CD4-positive, alpha-beta T cell treated with Interleukin-1 beta for 1 hour (primary cell): ENCODE results near the gene TOX2.
A peak's percentile ranks its signal among the peaks of the same experiment; 100 is the strongest.

Experiments
- DNase-seq, 2 donors: peaks; one replicate each; pipeline ENCODE4 v3.0.0-alpha.2; 2020 to 2022

TOX2 gene

DNA sequence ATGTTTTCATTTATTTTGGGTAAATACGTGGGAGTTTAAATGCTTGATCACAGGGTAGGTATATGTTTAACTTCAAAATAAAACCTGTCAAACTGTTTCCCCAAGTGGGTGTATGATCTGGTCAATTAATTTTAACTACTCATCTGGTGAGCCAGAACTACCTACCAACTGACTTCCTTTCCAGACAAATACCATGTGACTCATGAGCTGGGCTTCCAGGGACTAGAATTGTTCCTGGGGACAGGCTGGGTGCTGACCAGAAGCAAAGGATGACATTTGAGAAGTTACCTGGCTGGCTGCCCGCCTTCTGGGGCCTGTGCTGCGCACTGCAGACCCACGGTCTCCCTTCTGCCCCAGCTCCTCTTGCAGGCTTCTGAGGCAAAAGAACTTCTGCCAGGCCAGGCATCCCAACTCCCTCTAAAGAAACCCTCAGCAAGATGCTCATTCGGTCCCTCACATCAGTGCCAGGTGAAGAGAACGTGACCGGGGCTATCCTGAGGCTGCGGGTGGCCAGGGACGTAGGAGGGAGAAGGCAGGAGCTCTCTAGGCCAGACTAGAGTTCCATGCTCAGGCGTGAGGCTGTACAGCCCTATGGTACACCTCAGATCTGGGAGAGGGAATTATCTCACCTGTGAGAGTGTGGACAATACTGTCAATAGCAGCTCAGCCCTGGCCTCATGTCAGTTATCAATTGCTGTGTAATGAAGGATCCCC lies 168.7 kb downstream of the TOX2 start:
- DNase-seq = no peak

DNA sequence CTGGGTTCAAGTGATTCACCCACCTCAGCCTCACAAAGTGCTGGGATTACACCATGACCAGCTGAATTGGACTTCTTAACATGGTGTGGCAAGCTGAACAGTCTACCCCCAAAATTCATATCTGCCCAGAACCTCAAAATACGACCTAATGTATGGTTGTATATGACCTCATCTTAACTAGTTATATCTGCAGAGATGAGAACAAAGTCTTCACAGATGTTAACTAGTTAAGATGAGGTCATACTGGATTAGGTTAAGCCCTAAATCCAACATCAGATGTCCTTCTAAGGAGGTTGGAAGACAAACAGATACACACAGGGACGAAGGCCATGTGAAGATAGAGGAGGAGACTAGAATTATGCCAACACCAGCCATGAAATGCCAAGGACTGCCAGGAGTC lies 169.8 kb downstream of the TOX2 start:
- no peak for DNase-seq

DNA sequence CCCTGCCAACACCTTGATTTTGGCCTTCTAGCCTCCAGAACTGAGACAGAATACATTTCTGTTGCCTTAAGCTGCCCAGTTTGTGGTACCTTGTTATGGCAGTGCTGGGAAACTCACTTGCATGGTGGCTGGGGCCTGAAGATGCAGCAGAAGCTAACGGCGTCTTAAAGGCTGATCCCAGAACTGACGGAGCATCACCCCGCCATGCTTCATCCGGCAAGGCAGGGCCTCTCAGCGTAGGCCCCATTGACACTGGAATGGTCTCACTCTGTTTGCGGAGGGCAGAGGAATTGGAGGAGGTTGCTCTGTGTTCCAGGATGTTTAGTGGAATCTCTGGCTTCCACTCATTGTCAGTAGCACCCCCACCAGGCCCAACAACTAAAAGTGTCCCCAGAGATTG lies 170.2 kb downstream of the TOX2 start:
- no peak for DNase-seq

DNA sequence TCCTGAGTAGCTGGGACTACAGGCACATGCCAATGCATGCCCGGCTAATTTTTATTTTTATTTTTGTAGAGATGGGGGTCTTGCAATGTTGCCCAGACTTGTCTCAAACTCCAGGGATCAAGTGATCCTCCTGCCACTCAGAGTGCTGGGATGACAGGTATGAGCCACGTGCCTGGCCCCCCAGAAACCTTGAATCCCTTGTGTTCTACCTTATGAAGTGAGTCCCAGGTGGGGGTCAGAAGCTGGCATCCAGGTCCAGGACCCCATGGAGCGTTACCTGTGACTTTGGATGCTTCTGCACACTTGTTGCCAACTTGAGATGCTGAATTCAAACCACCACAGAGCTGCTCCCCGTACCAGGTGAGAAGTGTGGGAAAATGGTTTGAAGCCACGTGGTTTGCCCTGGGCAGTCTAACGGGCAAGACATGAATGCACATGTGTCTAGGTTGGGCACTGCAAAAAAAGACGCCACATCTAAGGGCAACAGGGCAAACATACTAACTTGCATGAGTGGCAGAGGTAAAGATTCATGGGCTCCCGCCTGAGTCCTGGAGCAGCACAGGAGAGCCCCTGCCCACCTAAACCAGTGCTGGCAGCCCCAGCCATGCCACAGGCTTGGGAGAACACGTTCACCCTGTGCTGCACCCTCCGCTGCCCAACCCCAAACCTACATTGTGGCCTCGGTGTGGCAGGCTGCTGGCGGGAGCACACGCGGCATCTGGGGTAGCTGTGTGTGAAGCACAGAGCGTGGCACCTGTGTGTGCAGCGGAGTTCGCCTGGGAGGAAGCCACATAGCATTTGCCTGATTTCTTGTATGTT lies 171.2 kb downstream of the TOX2 start:
- DNase-seq = no peak

DNA sequence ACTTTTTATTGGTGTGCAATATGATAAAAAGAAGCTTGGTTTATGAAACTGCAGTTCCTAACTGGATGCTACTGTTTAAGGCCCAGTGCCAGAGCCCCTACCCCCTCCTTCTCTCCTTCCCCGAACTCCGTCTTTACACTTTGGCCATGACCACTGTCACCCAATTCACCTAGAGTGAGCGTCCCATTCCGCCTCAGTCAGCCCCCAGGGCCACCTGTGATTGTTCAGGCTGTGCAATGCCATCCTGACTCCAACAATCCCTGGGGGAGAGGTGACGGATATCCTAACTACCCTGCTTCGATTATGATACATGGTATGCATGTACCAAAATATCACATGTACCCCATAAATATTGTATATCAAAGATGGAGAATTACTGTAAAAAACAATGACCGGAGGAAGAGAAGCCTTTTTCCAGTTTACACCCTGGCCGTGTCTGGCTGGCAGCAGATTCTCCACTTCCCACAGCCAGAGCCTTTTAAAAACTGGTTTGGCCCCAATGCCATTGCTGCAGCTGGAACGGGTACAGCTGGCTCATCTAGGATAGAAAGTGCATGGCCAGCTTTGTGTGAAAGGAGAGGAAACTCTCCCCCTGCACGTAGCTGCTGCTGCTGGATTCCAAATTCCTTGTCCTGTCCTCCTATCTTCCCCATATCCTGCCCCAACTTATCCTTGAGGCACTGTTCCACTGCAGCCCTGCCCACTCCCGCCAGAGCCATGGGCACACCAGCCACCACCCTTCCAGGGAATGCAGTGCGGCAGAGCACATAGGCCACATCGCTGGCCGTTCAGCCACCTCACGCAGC lies 172.6 kb downstream of the TOX2 start:
- no peak for DNase-seq

DNA sequence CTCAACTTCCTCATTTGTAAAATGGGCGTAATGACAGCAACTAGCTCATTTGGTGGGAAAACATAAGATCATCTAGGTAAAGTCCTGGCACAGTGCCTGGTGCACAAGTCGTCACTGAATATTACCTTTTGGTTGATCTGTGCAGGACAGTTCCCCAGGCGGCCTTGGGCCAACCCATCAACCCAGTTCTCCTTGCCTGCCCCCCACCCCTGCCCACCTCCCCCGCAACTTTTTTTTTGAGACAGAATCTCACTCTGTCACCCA lies 173.1 kb downstream of the TOX2 start:
- no peak for DNase-seq

DNA sequence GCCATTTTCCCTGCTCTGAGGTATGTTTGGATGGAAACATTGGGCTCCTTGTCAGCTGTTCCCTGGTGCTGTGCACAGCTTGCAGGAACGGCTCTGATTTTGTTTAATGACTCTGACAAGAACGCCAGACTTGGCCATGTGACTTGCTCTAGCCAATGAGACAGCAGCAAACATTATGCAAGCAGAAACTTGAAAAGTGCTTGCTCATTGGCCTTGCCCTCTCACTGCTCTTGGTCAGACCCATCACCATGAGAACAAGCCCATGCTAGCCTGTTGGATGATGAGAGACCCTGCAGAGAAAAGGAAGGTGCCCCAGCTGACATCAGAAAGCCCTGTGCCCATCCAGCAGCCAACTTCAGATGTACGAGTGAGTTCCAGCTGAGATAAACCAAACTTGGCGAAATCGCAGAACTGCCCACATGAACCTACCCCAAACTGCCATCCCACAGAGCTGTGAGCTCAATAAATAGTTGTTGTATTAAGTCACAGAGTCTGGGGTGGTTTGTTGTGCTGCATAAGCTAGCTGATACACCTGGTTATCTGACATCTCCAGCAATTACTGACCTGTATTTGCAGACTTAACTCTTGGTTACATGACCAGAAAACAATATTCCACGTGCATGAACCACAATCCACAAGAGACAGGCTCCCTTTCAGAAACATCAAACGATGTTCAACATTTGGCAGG lies 175.5 kb downstream of the TOX2 start:
- peak; percentile 18 to 44 for DNase-seq

DNA sequence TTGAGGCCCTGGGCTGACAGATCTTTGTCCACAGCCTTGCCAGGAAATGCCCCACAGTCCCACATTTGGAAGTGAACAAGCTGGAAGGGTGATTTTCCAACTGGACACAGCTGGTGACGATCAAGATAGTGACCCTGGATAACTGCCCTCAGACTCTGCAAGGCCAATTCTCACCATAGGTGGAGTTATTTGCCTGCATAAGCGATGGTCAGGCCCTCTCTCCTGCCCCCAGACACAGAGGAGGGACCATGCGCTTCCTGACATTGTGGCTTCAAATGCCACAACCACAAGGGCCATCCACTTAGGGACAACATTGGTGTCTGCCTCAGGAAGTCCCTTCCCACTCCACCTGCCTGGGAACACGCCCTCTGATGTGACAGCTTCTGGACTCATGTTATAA lies 176.4 kb downstream of the TOX2 start:
- no peak for DNase-seq

DNA sequence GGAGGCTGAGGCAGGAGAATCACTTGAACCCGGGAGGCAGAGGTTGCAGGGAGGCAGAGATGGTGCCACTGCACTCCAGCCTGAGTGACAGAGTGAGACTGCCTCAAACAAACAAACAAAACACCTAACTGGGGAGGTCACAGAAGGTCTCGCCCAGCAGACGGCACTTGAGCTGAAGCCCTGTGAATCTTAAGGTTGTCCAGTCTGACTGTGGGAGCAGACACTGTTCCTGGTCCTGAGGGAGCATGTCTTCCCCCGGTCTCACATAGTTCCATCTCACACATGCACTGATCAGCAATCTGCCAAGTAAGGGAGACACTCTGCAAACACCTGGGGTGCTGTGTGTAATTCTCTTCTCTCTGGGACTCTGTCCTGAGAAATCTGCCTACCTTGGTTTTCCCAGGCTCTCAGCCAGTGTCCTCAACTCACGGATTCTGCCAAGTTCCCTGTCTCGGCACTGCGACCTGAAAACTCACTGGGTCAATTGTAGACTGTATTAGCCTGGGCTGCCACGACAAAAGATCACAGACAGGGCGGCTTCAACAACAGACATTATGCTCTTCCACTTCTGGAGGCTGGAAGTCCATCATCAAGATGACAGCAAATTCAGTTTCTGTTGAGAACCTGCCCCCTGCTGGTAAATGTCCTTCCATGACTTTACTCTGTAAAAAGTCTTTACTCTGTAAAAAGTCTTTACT lies 178.0 kb downstream of the TOX2 start:
- DNase-seq = peak in 1 of 2 donors; percentile 25

DNA sequence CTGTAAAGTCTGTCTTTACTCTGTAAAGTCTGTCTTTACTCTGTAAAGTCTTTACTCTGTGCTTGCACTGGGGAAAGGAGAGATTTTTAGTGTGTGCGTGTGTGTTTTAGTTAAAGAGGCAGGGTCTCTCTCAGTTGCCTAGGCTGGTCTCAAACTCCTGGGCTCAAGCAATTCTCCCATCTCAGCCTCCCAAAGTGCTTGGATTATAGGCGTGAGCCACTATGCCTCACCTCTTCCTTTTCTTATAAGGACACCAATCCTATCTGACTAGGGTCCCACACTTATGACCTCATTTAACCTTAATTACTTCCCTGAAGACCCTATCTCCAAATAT lies 178.6 kb downstream of the TOX2 start:
- no peak for DNase-seq

DNA sequence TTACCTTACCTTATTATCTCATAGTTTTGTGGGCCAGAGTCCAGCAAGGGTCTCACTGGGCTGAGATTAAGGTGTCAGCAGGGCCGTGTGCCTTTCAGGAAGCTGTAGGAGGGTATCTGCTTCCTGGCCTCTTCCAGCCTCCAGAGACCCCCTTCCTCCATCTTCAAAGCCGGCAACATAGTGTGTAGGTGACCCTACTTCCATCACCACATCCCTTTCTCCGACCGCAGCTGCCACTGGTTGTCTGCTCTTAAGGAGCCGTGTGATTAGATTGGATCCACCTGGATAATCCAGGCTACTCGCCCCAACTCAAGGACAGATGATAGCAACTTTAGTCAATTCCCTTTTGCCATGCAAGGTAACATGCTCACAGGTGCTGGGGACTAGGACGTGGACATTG lies 181.2 kb downstream of the TOX2 start:
- no peak for DNase-seq

DNA sequence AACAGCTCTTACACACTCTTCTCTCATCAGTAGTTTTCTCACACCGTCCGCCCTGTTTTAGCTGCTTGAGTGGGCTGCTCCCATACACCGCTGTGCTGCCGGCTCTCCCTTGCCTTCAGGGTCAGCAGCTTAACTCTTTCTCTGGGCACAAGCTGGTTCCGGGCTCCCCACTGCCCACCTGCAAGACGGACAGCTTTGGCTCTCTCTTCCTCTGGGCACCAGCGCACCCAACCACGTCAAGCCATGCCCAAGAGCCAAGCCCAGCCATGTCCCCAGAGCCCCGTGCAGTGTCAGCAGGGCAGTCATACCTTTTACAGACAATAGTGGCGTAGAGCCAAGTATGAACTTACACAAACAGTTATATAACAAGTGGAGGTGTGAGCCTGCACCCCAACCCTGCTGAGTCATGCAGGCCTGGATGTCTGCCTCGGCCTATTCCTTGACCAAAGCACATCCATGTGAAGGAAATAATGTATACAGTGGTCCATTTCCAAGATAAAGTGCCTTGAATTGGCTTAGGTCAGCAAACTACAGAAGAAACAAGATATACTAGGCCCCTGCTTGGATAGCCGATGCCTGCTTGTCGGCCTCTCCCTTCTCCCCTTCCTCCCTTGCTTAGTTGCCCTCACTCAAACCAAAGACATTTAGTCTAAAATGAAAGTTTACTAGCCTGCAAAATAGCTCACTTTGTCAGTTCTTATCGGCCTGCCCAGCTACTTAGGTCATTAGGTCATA lies 183.0 kb downstream of the TOX2 start:
- DNase-seq = no peak

DNA sequence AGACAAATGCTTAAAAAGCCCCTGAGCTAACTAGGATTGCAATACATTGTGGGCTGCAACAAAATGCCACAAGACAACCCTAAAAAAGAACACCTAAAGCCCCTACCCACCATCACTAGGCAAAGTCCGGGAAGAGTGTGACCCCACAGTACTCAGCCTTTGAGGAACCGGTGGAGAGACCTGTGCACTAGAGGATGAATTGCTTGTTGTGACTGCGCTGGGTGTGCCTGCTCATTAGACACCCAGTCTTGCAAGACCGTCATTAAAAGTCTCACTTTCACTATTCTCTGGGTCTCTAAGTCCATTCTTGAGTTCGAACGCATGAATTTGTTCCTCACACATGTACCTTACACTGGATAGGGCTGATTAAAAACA lies 183.6 kb downstream of the TOX2 start:
- no peak for DNase-seq

DNA sequence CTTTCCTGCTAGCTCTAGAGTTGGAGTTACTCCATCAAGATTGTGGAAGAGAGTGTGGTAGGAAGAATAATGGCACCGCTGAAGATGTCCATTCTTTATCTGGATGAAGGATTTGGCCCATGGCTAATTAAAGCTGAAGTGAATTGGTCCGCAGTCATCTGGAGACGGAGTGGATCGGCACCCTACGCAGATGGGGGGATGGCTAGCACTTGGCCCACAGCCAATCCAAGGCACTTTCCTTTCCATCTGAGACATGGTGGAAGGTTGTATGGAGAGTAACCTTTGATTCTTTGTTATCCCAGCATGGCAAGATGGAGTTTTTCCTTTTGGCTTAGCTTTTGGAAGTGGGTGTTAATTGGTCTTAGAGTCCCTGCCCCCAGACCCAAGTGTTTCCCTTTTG lies 184.0 kb downstream of the TOX2 start:
- no peak for DNase-seq

DNA sequence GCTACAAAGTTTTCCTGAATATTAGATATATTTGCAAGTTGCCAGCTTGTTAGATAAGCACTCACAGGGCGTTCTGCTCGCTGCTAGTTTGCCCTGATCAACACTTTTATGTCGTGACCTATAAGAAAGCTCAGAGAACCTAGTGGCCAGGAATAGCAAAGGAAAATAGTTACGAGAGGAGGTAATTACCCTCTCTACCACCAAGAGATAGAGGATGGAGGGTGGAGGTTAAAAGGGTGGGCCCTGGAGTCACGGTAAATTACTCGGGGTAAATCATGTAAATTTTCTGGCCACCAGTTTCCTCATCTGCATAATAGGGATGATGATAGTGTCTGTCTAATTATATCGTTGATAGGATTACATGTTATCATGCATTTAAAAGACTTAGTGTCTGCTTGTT lies 185.2 kb downstream of the TOX2 start:
- no peak for DNase-seq

DNA sequence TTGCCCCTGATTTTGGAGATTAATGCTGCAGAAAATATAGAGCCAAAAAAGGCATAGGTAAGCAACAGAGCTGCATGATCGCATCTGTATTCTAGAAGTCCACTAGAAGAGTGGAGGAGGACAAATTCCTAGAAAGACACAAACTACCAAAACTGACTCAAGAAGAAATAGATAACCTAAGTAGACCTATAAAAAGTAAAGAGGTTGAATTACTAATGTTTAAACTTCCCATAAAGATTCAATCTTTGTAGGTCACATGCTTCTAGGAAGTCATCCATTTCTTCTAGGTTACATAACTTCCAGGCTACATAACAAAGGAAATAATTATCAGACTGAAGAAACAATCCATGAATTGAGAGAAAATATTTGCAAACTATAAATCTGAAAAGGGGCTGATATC lies 187.9 kb downstream of the TOX2 start:
- DNase-seq = no peak

DNA sequence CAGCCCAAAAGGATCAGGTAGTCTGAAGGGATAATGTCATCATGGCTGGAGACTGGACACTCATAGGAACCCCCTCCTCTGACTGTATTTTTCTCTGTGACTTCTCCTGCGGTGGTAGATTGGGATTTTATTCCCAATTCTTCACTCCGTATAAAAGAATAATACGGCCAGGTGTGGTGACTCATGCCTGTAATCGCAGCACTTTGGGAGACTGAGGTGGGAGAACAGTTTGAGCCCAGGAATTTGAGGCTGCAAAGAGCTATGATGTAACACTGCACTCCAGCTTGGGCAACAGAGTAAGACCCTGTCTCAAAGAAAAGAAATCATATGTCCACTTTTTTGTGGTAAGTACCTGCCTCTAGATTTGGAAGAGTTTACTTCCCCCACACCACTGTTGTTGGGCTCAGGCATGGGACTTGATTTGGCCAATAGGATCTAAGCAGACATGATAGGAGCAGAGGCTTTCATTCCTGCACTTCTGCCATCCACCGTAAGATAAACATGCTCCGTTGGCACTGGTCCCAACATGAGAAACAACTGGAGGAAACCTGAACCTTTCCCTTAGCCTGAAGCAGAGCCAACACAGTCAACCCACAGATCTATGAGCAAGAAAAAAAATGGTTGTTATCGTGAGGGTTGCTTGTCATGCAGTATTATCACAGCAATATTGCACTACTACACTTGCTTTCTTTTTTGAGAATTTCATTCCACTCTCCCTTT lies 190.3 kb downstream of the TOX2 start:
- DNase-seq = no peak

DNA sequence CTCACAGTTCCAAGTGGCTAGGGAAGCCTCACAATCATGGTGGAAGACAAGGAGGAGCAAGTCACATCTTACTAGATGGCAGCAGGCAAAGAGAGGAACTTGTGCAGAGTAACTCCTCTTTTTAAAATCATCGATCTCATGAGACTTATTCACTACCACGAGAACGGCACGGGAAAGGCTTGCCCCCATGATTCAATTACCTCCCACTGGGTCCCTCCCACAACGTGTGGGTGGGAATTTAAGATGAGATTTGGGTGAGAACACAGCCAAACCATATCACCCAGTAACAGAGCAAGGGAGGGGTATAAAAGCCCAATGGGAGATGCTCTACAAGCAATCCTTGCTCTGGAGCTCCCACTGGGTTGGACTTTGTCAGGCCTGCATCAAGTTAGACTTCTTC lies 192.0 kb downstream of the TOX2 start:
- no peak for DNase-seq

DNA sequence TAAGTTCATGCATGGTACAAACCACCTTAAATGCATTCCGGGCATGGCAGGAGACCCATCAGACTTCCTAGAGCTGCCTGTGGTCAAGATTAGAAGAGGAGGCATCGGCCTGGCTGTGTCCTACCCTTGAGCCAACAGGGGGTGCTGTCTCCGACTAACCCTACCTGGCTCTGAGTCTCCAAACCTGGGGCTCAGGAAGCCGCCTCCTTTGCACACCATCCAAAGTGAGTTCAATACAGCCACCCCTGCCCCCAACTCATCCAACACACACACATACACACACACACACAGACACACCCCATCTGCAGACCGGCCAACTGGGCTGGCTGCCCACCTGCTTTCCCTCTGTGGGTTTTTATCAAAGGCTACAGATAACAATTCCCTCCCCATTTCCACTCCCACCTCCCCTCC lies 195.3 kb downstream of the TOX2 start:
- DNase-seq = no peak

DNA sequence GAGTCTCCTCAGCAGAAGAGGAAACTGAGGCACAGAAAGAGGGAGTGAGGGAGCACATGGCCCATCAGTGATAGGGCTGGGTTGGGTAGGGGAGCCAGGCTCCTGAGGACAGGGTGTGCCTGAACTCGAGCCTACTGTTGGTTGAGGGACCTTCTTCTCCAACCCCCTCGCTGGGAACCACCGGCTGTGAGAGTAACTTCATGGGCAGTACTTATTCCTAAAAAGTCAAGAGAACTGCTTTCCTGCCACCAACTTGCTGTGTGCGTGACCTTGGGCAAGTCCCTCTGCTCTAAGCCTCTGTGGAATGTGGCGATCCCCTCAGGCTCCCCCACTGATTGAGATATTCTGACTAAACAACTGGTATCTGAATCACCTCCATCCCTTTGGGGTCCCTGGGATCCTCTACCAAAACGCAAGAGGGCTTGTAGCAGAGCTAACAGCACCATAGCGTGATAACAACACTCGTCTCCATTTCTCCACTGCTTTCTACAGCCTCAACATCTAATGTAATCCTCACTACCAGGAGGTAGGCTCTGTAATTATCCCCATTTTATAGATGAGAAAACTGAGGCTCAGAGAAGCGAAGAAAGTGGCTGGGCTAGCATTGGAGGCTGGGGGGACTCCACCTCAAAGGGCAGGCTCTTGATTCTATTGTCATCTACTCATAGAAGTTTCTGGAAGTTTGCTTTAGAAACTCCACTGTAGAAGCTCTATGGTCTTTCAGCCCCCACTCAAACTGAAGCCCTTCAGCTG lies 196.3 kb downstream of the TOX2 start:
- no peak for DNase-seq
